Measurements from ENCODE around the gene OR6J1. TPM values are rescaled to one million over a fixed set of nuclear protein-coding genes. Genes with fewer than 3 reads are reported as not detected.
"Not testable (repeated sequence)": the region's sequence is repeated elsewhere in the genome, so short reads cannot be mapped to it uniquely, and the experiment has no call there.

Gene OR6J1
- total RNA-seq, 1 donor from 2014 or later = 0.05 TPM

DNA sequence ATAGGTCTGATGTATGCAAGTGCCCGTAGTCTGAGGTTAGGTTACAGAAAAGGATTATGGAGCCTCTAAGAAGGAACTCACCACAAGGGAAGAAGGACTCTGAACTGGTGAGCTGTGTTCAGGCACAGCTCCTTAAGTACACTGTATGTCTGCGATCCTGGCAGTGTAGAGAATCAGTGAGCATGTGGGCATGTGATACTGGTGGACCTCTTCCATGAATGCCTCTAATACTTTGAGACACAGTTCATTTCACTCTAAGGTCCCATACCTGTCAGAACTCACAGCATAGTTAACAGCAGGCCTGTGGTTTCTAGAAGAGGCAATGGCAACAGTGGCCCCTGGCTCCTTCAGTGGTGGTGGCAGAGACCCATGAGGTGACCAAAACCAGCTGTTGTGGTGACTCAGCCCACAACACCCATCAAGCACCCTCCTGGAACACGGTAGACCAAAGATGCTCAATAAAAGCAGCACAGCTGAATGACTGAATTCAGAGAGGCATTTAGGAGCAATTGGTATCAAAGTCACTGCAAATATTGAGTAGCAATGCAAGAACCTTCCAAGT, 6.9 kb upstream of the OR6J1 start:
- DNase-seq (ENCODE audit: low read depth) = peak; percentile 40

DNA sequence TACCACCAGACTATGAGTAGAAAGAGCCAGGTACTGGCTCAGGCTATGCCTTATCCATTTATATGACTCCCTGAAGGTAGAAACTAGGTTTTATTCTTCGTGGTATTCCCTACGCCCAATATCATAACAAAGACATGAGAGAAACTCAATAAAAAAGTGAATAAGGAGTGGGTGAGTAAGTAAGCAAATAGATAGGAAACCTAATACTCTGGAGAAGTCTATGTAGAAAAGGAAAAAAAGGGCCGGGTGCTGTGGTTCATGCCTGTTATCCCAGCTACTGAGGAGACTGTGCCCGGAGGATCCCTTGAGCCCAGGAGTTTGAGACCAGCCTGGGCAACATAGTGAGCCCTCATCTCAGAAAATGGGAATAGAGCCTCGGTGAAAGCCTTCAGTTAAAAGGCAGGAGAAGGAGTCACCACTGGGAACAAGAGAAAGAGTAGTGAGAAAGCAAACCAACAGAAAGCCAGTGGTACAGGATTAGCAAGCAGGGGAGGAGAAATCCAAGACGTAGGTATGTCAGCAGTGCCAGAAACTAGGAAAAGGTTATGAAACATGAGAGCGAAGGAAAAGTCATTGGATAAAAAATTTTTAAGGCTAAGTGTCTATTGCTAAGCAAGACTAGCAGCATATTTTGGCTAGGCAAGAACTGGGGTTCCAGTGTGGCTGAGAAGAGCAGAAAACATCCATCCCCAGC, 6.0 kb upstream of the OR6J1 start:
- no peak for DNase-seq (ENCODE audit: low read depth)

DNA sequence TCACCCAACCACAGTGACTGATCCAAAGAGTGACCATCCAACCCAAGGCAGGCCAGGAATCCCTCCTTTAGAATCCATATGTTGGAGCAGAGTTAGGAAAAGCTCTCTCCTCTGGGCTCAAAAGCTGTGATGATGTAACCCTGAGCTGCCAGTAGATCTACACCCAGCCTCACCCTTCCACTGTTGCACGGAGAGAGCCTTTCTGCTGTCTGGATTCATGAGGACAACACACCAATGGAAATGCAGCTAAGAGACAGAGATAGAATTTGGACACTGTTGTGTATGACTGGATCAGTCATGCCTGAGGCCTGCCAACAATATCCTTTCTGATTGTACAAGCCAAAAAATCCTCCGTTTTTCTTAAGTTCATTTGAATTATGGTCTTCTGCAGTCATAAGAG, 4.4 kb upstream of the OR6J1 start:
- no peak for DNase-seq (ENCODE audit: low read depth)

DNA sequence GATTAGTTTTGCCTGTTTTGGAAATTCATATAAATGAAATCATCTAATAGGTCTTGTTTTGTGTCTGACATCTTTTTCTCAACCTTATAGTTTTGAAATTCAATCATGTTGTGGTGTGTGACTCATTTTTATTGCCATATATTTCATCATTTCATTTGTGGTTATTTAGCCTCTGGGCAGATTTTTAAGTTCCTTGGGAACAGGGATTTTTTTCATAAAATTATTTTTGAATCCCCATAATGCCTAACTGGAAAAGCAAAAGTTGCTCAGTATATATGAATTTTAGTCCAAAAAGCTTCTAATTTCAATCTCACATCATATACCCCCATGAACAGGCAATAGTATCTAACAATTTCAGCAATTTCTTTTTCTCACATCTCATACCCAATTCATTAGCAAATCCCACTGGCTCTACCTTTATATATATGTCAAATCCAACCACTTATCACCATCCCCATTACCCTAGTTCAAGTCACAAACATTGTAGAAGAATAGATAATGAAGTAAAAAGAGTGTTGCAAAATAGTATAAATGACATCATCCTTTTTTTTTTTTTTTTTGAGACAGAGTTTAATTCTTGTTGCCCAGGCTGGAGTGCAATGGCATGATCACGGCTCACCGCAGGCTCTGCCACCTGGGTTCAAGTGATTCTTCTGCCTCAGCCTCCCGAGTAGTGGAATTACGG, 2.6 kb upstream of the OR6J1 start:
- DNase-seq (ENCODE audit: low read depth) = peak; percentile 49

DNA sequence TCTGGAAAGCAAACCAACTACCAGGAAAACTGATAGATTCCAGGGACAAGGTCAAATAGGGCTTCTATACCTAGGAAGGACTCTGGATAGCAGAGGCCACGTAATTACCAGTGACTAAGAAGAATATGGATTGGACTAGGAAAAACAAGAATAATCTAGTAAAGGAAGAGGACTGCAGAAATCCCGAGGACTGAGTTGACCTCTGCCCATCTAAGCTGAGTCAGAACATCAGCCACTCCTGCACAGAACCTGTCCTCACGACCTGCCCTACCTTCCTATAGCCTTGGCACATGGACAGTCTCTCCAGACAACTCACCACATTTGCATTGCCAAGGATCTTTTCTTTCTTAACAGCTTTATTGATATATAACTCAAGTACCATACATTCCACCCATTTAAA, 2.3 kb downstream of the OR6J1 start:
- DNase-seq (ENCODE audit: low read depth) = peak; percentile 26

DNA sequence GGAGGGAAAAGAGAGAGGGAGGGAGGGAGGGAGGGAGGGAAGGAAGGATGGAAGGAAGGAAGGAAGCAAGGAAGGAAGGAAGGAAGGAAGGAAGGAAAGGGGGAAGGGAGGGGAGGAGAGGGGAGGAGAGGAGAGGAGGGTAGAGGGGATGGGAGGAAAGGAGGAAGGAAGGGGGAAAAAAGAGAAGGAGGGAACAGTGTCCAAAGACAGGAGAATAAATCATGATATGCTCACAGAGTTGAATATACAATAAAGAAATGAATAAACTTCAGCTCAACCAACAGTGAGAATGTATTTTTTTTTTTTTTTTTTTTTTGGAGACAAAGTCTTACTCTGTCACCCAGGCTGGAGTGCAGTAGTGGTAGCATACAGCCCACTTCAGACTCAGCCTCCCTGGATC, 4.0 kb downstream of the OR6J1 start:
- DNase-seq (ENCODE audit: low read depth) = no peak

DNA sequence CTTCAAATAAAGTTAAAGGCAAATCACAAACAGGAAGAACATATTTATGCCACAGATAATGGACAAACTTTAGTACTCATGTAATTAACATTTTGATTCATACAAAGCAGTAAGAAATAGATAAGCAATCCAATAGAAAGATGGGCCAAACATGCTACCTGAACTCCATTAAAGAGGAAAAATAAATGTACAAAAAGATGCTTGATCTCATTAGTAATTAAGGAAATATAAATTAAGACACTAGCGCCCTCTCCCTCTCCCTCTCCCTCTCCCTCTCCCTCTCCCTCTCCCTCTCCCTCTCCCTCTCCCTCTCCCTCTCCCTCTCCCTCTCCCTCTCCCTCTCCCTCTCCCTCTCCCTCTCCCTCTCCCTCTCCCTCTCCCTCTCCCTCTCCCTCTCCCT, 8.2 kb downstream of the OR6J1 start:
- not testable (repeated sequence) for DNase-seq (ENCODE audit: low read depth)

DNA sequence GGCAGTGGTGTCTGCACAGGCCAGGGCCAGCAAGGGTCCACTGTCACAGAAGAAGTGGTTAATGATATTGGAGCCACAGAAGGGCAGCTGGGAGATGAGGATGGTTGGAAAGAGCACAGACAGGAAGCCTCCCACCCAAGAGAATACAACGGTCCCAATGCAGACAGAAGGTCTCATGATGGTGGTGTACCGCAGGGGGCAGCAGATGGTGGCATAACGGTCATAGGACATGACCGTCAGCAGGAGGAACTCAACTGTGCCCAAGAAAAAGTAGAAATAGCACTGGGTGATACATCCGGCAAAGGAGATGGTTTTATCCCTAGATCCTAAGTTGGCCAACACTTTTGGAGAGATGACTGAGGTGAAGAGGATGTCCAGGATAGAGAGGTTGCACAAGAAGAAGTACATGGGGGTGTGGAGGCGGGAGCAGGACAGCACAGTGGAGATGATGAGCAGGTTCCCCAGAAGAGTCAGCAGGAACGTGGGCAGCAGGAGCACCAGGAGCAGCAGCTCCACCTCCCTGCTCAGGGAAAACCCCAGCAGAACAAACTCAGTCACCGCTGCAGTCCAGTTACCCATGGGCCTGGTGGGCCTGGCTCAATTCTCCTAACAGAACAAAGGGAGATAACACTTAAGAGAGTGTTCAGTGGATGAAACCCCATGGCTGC, 9.8 kb downstream of the OR6J1 start:
- DNase-seq (ENCODE audit: low read depth) = no peak

DNA sequence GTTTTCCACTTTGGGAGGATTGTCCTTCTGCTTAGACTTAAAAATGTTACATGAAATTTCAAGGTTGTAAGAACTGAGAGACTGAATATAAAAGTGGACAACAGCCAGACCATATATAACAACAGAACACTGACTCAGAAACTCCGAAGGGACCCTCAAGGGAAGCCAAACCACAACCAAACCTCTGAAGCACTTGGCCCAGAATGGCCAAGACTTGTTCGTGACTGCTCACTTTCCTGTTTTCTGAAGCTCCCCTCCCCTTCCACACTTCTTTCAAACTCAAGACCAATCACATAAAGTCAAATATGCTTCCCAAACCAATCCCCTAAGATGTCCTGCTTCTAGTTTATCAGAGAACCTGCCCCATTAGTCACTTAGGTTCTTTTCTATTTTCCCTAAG, 13.7 kb downstream of the OR6J1 start:
- no peak for DNase-seq (ENCODE audit: low read depth)

DNA sequence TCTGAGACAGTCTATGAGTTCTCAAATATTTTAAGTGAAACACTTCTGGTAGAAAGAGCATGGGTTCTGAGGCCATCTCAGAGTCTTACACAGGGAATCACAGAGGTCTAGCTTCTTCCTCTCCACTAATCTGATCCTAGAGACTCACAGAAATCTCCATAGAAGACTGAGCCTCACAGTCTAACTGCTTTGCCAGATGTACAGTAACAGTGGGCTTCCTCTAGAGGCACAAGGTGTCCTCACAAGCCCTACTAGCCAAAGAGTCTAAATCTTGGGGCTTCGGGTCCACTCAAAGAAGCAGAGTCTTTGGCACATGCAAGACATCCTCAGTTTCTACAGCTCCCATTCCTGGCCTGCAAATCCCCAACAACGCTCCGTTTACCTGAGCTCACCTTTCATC, 14.1 kb downstream of the OR6J1 start:
- no peak for DNase-seq (ENCODE audit: low read depth)

DNA sequence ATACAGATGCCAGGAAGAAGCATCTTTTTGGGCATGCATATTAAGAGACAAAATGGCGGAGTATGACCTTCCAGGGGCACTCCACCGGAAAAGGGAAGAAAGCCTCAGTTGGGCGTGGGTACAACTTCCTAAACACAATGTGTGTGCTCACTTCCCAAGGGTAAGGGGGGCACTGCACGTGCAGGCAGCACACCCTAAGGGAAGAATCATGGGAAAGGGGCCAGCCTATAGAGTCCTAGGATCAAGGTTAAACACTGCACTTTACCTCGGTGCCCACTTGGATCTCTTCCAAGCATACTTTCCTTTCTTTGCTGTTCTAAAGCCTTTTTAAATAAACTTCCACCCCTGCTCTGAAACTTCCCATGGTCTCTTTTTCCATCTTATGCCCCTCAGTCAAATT, 14.8 kb downstream of the OR6J1 start:
- no peak for DNase-seq (ENCODE audit: low read depth)

DNA sequence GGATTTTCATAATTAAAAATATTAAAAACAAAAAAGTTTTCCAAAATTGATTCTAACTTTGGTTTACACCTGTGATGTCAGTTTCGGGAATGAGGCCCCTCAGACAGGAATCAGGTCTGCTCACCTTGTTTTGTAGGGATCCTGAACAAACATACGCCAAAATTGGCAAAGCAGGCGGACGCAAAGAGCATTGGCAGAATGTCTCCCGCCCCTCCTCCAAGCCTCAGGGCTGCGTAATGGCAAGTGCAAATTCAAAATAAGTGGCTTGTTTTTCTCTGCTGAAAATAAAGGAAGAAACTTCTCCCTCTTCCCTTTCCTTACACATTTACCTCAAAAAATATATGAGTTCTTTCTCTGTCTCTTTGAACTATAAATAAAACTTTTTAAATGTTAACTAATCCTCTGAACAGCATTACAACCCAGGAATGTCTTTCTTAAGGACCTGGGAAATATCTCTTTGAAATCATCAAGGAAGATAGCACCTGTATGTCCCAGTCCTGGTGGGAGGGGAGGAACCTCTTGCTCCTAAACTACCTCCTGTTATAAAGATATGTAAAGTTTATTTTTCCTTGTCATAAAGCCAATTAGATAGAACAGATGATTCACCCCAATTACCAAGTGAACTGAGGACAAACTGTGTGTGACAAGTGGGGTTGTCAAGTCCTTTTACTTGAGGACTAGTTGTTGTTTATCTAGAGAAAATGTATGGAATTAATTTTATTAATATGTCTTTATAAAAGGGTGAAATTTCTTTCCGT, 16.5 kb downstream of the OR6J1 start:
- DNase-seq (ENCODE audit: low read depth) = no peak

DNA sequence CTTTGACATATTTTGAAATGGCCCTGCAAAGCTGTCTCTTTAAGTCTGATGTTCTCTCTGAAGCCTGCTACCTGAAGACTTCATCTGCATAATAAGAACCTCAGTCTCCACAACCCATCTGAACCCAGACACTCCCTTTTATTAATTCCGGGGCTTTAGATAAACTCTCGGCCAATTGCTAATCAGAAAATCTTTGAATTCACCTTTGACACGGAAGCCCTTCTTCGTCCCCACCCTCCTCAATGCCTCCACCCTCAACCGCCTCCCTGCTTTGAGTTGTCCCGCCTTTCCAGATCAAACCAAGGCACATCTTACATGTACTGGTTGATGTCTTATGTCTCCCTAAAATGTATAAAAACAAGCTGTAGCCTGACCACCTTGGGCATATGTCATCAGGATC, 17.6 kb downstream of the OR6J1 start:
- no peak for DNase-seq (ENCODE audit: low read depth)

DNA sequence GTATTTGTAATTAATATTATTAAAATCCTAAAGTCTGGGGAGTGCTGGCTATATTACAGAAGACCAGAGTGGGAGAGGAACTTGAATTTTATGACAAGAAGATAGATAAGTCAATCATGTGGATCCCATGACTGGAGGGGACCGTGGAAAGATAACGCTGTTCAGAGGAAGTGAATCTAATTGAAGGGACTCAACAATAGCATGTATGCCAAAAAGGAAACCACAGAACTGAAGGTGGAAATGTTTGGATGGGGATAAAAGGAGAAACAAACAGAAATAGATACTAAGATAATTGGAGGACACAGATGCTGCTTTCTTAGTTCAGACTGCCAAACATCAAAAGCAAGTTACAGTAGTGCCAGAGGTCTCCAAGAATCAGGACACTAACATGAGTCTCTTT, 21.1 kb downstream of the OR6J1 start:
- DNase-seq (ENCODE audit: low read depth) = no peak

DNA sequence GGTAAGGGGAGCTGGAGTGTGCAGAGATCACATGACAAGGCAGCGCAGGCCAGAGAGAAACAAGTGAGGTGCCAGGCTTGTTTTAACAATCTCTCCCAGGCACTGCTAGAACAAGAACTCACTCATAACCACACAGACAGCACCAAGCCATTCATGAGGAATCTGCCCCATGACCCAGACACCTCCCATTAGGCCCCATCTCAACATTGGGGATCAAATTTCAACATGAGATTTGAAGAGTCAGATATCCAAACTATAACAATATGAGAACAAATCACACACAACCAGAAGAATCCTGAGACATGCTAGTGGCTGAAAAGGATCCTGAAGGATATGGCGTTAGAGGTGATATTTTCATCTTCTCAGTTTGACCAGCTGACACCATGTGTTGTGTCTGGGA, 21.9 kb downstream of the OR6J1 start:
- no peak for DNase-seq (ENCODE audit: low read depth)

DNA sequence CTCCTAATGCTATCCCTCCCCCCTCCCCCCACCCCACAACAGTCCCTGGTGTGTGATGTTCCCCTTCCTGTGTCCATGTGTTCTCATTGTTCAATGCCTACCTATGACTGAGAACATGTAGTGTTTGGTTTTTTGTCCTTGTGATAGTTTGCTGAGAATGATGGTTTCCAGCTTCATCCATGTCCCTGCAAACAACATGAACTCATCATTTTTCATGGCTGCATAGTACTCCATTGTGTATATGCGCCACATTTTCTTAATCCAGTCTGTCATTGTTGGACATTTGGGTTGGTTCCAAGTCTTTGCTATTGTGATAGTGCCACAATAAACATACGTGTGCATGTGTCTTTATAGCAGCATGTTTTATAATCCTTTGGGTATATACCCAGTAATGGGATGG, 28.4 kb downstream of the OR6J1 start:
- not testable (repeated sequence) for DNase-seq (ENCODE audit: low read depth)

DNA sequence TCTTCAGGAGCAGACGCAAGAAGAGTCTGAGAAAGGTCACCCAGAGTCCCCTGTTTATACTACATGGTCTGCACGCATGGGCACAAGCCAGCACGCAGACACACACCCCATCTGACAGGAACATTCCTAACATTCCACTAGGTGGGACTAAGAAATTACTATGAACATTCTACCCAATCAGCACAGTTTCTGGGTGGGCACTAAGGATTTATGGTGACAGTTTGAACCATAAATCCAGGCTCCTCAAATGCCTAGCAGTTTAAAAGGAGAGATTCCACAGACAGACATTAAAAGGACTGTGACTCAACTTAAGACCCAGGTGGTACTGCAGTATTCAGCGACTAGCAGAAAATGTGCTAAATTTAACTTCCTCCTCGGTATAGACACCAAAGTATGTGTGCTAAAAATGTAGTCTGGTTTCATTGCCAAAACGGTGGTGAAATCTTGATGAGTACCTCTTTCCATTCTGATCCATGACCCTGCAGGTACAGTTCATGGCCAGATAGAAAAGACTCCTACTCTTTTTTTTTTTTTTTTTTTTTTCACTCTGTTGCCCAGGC, 29.8 kb downstream of the OR6J1 start:
- peak; percentile 99 for DNase-seq (ENCODE audit: low read depth)

DNA sequence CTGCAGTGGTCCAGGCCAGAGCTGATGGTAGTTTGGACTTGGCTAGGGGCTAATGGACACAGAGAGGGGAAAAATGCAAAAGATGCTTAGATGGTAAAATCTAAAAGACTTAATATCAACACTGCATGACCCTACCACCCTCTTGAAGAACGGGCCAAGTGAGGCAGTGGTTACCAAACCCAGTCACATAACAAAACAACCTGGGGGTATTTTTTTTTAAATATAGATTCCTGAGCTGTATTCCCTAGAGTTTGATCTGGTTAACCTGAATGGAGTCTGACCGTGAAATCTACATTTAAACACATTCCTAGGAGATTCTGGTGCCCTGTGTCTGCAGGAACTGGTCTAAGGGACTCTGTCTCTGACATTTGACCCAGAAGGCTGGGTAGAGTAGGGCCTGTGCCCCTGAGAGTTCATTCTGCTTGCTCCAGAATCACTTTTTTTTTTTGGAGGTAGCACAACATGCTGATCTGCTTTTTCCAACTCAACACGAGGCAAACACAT, 30.4 kb downstream of the OR6J1 start:
- no peak for DNase-seq (ENCODE audit: low read depth)

DNA sequence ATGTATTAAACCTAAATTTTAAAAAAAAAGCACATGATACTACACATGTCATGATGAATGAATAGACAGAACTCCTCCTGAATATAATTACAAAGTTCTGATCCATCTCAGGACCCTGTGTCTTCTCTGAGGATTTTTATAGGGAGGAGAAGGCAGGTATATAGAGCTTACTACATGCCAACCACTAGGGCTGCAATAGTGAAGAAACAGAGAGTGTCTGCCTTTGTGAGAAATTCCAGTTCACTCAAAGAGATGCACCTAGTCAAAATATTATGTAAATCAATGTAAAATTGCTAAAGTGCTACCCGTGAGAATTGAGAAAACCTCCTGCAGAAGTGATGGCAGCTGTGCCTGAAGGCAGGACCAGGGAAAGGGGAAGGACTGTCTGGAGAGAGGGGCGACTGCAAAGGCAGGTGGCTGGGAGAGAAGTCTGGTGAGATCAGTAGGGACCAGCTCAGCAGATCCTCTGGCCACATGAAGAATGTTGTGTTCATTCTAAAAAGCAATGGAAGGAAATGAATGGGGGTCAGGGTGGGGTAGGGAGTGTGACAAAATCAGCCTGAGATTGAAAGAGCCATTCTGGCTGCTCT, 31.0 kb downstream of the OR6J1 start:
- no peak for DNase-seq (ENCODE audit: low read depth)

DNA sequence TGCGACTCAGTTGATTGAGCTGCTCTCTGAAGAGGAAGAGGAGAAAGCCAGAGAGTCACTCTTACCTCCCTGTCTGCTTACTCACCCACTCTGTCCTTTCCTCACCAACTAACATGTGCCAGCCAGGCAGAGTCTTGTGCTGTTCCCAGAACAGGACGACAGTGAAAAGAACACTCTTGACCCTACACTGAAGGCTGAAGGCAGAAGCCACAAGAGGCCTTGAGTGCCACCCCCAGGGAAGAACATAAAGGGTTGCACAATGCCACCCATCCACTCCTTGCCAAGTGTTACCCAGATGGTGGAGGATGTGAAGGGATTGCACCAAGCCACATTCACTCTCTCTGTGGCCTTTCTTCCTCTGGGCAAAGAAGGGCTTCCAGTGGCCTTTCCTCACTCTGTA, 33.2 kb downstream of the OR6J1 start:
- peak; percentile 26 for DNase-seq (ENCODE audit: low read depth)

DNA sequence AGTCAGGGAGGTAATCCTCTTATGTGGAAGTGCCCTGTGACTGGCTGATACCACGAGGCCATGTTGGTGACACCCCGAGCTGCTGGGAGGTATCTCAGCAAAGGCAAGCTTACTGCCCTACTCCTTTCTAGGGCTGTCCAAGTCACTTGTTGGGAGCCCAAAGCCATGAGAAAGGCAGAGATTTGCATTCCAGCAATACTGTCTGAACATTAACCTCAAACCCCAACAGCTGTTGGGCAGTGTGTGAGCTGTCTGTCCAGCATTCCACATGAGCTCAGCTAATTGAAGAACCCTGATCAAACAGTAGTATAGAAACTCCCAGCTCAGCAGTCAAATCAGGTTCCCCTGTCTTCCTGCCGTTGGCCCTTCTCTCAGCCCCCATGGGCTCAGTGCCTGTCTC, 36.9 kb downstream of the OR6J1 start:
- no peak for DNase-seq (ENCODE audit: low read depth)
